CD14-positive monocyte (primary cell): ENCODE results near the gene FAM83D. TPM values are rescaled to one million over a fixed set of nuclear protein-coding genes. Genes with fewer than 3 reads are reported as not detected.
A peak's percentile ranks its signal among the peaks of the same experiment; 100 is the strongest.

ENCODE experiments used
- DNase-seq, 3 donors: peaks; one replicate each; pipeline ENCODE4 v3.0.0-alpha.2; 2011 to 2022
- H2AFZ ChIP-seq: 2 replicates; pipeline ENCODE4 v1.6.0; 2012; ENCODE audit warnings: mild to moderate bottlenecking, low read depth, low read length, inconsistent platforms; ENCODE audit not compliant: insufficient read depth, poor library complexity, severe bottlenecking
- H3K27ac ChIP-seq, 2 donors: 1 replicate in 1 of 2; 2 replicates in 1 of 2; pipeline ENCODE4 v1.5.1; 2012 to 2013; ENCODE audit warnings: low read length in 2 of 2, control low read depth in 1 of 2, inconsistent platforms in 1 of 2, low read depth in 1 of 2, mild to moderate bottlenecking in 1 of 2
- H3K27me3 ChIP-seq, 2 donors: one replicate each; pipeline versions ENCODE4 v1.6.0 to v1.6.1; 2011 to 2013; ENCODE audit warnings: low read length in 2 of 2; ENCODE audit not compliant: control insufficient read depth in 2 of 2, insufficient read depth in 2 of 2
- H3K36me3 ChIP-seq, 2 donors: replicated peaks in 1 of 2; 1 replicate in 1 of 2; 2 replicates in 1 of 2; pipeline versions ENCODE4 v1.5.1 to v1.6.1; 2012 to 2013; ENCODE audit warnings: low read length in 2 of 2, control low read depth in 1 of 2, inconsistent platforms in 1 of 2, mild to moderate bottlenecking in 1 of 2; ENCODE audit not compliant: insufficient read depth in 2 of 2, control insufficient read depth in 1 of 2
- H3K4me1 ChIP-seq, 2 donors: 1 replicate in 1 of 2; 2 replicates in 1 of 2; pipeline versions ENCODE4 v1.5.1 to v1.6.1; 2012 to 2013; ENCODE audit warnings: low read length in 2 of 2, control low read depth in 1 of 2, inconsistent platforms in 1 of 2, mild to moderate bottlenecking in 1 of 2, moderate library complexity in 1 of 2; ENCODE audit not compliant: insufficient read depth in 2 of 2, control insufficient read depth in 1 of 2
- H3K4me2 ChIP-seq: replicated peaks from 2 replicates; pipeline ENCODE3; 2012; ENCODE audit warnings: low read length, moderate library complexity, mild to moderate bottlenecking; ENCODE audit not compliant: poor library complexity, severe bottlenecking; ENCODE audit errors: extremely low read depth
- H3K4me3 ChIP-seq, 3 experiments: fragments of 200-600 bp in 1 of 3; sonication (generic) in 1 of 3; replicated peaks in 1 of 3; 1 replicate in 2 of 3; 2 replicates in 1 of 3; pipeline ENCODE4 v1.5.1; 2011 to 2013; ENCODE audit warnings: low read length in 3 of 3, mild to moderate bottlenecking in 3 of 3, control low read depth in 2 of 3, low read depth in 2 of 3, inconsistent platforms in 1 of 3, moderate library complexity in 1 of 3
- H3K79me2 ChIP-seq: 2 replicates; pipeline ENCODE4 v1.6.0; 2012; ENCODE audit warnings: mild to moderate bottlenecking, control low read depth, inconsistent platforms, low read length, moderate library complexity; ENCODE audit not compliant: insufficient read depth
- H3K9ac ChIP-seq: 2 replicates; pipeline ENCODE4 v1.6.0; 2017; ENCODE audit warnings: low read length, mild to moderate bottlenecking; ENCODE audit not compliant: insufficient read depth, poor library complexity, severe bottlenecking
- H3K9me3 ChIP-seq, 2 donors: replicated peaks in 1 of 2; 1 replicate in 1 of 2; 2 replicates in 1 of 2; pipeline versions ENCODE4 v1.5.1 to v1.6.1; 2012 to 2013; ENCODE audit warnings: low read length in 2 of 2, control low read depth in 1 of 2; ENCODE audit not compliant: control insufficient read depth in 1 of 2, insufficient read depth in 1 of 2
- H4K20me1 ChIP-seq: 2 replicates; pipeline ENCODE4 v1.6.0; 2012; ENCODE audit warnings: mild to moderate bottlenecking, low read length, control low read depth, moderate library complexity; ENCODE audit not compliant: insufficient read depth
- H3K27ac Mint-ChIP-seq, 7 donors: one replicate each; pipeline ENCODE4 v1.8.0; 2020; ENCODE audit warnings: mild to moderate bottlenecking in 7 of 7, mixed read lengths in 7 of 7, moderate library complexity in 6 of 7, inconsistent platforms in 2 of 7
- H3K27me3 Mint-ChIP-seq, 3 donors: one replicate each; pipeline ENCODE4 v1.8.0; 2021 to 2022; ENCODE audit warnings: low read depth in 3 of 3, mild to moderate bottlenecking in 3 of 3, mixed read lengths in 3 of 3, moderate library complexity in 3 of 3, inconsistent platforms in 1 of 3
- H3K36me3 Mint-ChIP-seq, 2 donors: one replicate each; pipeline ENCODE4 v1.8.0; 2020; ENCODE audit warnings: mixed read lengths in 2 of 2, inconsistent platforms in 1 of 2, mild to moderate bottlenecking in 1 of 2
- H3K4me1 Mint-ChIP-seq: one replicate; pipeline ENCODE4 v1.8.0; 2020; ENCODE audit warnings: mild to moderate bottlenecking, mixed read lengths
- H3K4me3 Mint-ChIP-seq, 2 donors: one replicate each; pipeline ENCODE4 v1.8.0; 2020; ENCODE audit warnings: mild to moderate bottlenecking in 2 of 2, mixed read lengths in 2 of 2, moderate library complexity in 1 of 2
- H3K9me3 Mint-ChIP-seq, 7 donors: one replicate each; pipeline ENCODE4 v1.8.0; 2020 to 2022; ENCODE audit warnings: mixed read lengths in 7 of 7, mild to moderate bottlenecking in 6 of 7, moderate library complexity in 6 of 7, inconsistent platforms in 2 of 7
- WGBS: methylation state at CpG from one replicate; pipeline ENCODE4 v1.1.5; 2013; ENCODE audit warnings: missing lambda C conversion rate; ENCODE audit not compliant: insufficient coverage; 5-methylcytosine and 5-hydroxymethylcytosine counted together
- intact Hi-C, 2 donors: fragments of 100-400 bp; cut with micrococcal nuclease; formaldehyde crosslinking; loops; one replicate each; pipeline versions ENCODE4 v1.15.0 to v1.15.1; 2023
- polyA plus RNA-seq, 3 donors: library from polyadenylated mRNA; depleted of rRNA in 1 of 3; unstranded in 2 of 3; stranded (reverse) in 1 of 3; fragments of 300-500 nt in 2 of 3; fragments of >200 nt in 1 of 3; fragmentation: Illumina TruSeq in 2 of 3; gene quantifications; 1 replicate in 2 of 3; 2 replicates in 1 of 3; pipeline ENCODE4 v1.2.3, GENCODE V29; 2012 to 2021
- TF ChIP-seq, protein P1 (sequence below): fragments of 200-600 bp; IDR thresholded peaks from one replicate; pipeline ENCODE4 v1.8.0; 2022; ENCODE audit warnings: antibody characterized with exemption, mild to moderate bottlenecking

Gene FAM83D
- polyA plus RNA-seq, 3 donors, result 0.09 to 0.15 TPM; not detected in 1

DNA sequence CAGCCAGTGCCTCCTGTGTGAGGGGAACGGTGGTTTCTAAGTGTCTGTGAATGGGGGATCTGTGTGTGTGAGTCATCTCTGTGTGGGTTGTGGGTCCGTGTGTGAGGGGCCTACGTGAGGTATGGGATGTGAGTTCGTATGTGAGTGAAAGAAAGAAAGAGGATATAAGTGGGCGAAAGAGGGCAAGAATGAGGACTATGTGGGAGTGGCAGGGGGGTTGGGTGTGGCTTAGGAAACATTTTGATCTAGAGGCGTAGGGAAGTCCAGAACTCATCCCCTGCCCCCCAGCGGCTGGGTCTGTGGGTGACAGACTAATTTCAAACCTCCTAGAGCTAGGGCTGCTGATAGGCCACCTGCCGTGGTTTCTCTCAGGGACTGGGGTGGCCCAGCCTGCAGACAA lies 71.4 kb downstream of the FAM83D start:
- no peaks in the 10 kb centered on the region for H4K20me1 ChIP-seq
- H3K4me2 ChIP-seq, result no peak overlapping the region
- H3K9me3 ChIP-seq, result no peaks in the 10 kb centered on the region
- Mint-ChIP-seq H3K4me3 (no peak overlapping the region), H3K4me1 (no peaks in the 10 kb centered on the region), H3K9me3 (peaks cover 0 to 3% (median 0%) of the 10 kb centered on the region in 7 donors), H3K27me3 (peaks cover 0 to 1% (median 0%) of the 10 kb centered on the region in 3 donors), H3K27ac (peak overlapping the region in 1 of 7 donors; percentile 72), H3K36me3 (peaks cover 71 to 87% of the 10 kb centered on the region in 2 donors)
- H3K36me3 ChIP-seq, result peaks cover 73 to 95% of the 10 kb centered on the region in 2 donors
- no peak overlapping the region for H3K27ac ChIP-seq
- TF ChIP-seq, protein P1, sequence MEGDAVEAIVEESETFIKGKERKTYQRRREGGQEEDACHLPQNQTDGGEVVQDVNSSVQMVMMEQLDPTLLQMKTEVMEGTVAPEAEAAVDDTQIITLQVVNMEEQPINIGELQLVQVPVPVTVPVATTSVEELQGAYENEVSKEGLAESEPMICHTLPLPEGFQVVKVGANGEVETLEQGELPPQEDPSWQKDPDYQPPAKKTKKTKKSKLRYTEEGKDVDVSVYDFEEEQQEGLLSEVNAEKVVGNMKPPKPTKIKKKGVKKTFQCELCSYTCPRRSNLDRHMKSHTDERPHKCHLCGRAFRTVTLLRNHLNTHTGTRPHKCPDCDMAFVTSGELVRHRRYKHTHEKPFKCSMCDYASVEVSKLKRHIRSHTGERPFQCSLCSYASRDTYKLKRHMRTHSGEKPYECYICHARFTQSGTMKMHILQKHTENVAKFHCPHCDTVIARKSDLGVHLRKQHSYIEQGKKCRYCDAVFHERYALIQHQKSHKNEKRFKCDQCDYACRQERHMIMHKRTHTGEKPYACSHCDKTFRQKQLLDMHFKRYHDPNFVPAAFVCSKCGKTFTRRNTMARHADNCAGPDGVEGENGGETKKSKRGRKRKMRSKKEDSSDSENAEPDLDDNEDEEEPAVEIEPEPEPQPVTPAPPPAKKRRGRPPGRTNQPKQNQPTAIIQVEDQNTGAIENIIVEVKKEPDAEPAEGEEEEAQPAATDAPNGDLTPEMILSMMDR, result no peak
- WGBS, result 84% methylated on average over 6 of the region's 8 CpGs
- no peak overlapping the region for H2AFZ ChIP-seq
- H3K27me3 ChIP-seq, result no peaks in the 10 kb centered on the region
- H3K9ac ChIP-seq, result no peak overlapping the region
- no peak for DNase-seq
- intact Hi-C loops, result no loop called here
- no peak overlapping the region for H3K4me3 ChIP-seq
- H3K4me1 ChIP-seq, result no peaks in the 10 kb centered on the region
- H3K79me2 ChIP-seq, result no peaks in the 10 kb centered on the region

GRCh38 chr20:38999217-38999616 lies 73.0 kb downstream of the FAM83D start:
- H3K4me3 Mint-ChIP-seq, result no peak overlapping the region
- 94% methylated on average over 3 of the region's 3 CpGs for WGBS
- H3K4me2 ChIP-seq, result no peak overlapping the region

More at GRCh38 chr20:38999217-38999616, 73.0 kb downstream of the FAM83D start:
- peaks cover 79 to 90% of the 10 kb centered on the region in 2 donors for H3K36me3 Mint-ChIP-seq
- TF ChIP-seq, protein P1, result no peak
- H3K9me3 ChIP-seq, result no peaks in the 10 kb centered on the region
- no peak overlapping the region for H3K27ac ChIP-seq
- no peaks in the 10 kb centered on the region for H3K27me3 ChIP-seq
- no peak overlapping the region for H2AFZ ChIP-seq
- no peaks in the 10 kb centered on the region for H3K4me1 ChIP-seq
- intact Hi-C loops, result no loop called here
- H3K9me3 Mint-ChIP-seq, result peaks cover 0 to 3% (median 0%) of the 10 kb centered on the region in 7 donors
- H3K9ac ChIP-seq, result no peak overlapping the region
- no peaks in the 10 kb centered on the region for H3K79me2 ChIP-seq
- H3K4me3 ChIP-seq, result no peak overlapping the region
- DNase-seq, result no peak
- peaks cover 83 to 95% of the 10 kb centered on the region in 2 donors for H3K36me3 ChIP-seq
- H3K27me3 Mint-ChIP-seq, result peaks cover 0 to 1% (median 0%) of the 10 kb centered on the region in 3 donors
- no peaks in the 10 kb centered on the region for H3K4me1 Mint-ChIP-seq
- no peaks in the 10 kb centered on the region for H4K20me1 ChIP-seq
- H3K27ac Mint-ChIP-seq, result peak overlapping the region in 2 of 7 donors; percentile 10 to 51
